ENCODE measurements around the gene CCRL2.

Gene CCRL2

GRCh38 chr3:46413951-46414350 lies 6.9 kb downstream of the CCRL2 start:
- H3K36me3 ChIP-seq (replicated peaks in 1 of 2; ENCODE audit: control insufficient read depth in 2 of 2, insufficient read depth in 2 of 2, low read length in 2 of 2), result no peaks in the 10 kb centered on the region
- no peaks in the 10 kb centered on the region for H3K27me3 ChIP-seq (ENCODE audit: control insufficient read depth in 3 of 3, insufficient read depth in 3 of 3, low read depth in 1 of 3, low read length in 3 of 3)
- no peak overlapping the region for H2AFZ ChIP-seq (ENCODE audit: low read length)
- H3K4me3 ChIP-seq (ENCODE audit: low read length in 2 of 2), result no peak overlapping the region
- no peaks in the 10 kb centered on the region for H3K4me1 ChIP-seq (ENCODE audit: control insufficient read depth in 2 of 2, insufficient read depth in 1 of 2, low read depth in 1 of 2, low read length in 2 of 2)
- no peak overlapping the region for H3K27ac ChIP-seq (replicated peaks; ENCODE audit: low read length)
- H2BK5ac ChIP-seq (ENCODE audit: low read length), result no peak overlapping the region
- no peak overlapping the region for H3K4me2 ChIP-seq (ENCODE audit: insufficient read depth, low read length, poor library complexity, severe bottlenecking)
- no peak overlapping the region for H2BK15ac ChIP-seq (ENCODE audit: low read length)
- H3K79me1 ChIP-seq (ENCODE audit: low read depth, low read length), result no peaks in the 10 kb centered on the region
- no peak overlapping the region for H4K91ac ChIP-seq (ENCODE audit: low read depth, low read length, poor library complexity)
- H3K18ac ChIP-seq (ENCODE audit: low read length), result no peak overlapping the region
- H2BK120ac ChIP-seq (ENCODE audit: low read depth, low read length), result no peak overlapping the region
- no peak overlapping the region for H4K8ac ChIP-seq (ENCODE audit: low read depth, low read length)
- H3K9me3 ChIP-seq (replicated peaks in 1 of 2; ENCODE audit: control insufficient read depth in 2 of 2, insufficient read depth in 1 of 2, low read depth in 1 of 2, low read length in 2 of 2), result no peaks in the 10 kb centered on the region
- WGBS, 2 donors (ENCODE audit: extremely low coverage in 2 of 2, insufficient read length in 2 of 2, insufficient replicate concordance in 1 of 2), result no CpG with 5 or more reads among the region's 5 CpGs
- no peak for DNase-seq (ENCODE audit: low spot score)
- H3K14ac ChIP-seq (ENCODE audit: low read length), result no peak overlapping the region
- no peak overlapping the region for H3K9ac ChIP-seq (ENCODE audit: low read depth, low read length, poor library complexity)
- no peak overlapping the region for H3K23ac ChIP-seq (ENCODE audit: low read depth, low read length, poor library complexity)
- H2AK5ac ChIP-seq (ENCODE audit: low read depth, low read length), result no peak overlapping the region
- no peak overlapping the region for H3K4ac ChIP-seq (ENCODE audit: low read length)
- H2BK12ac ChIP-seq (ENCODE audit: low read length), result no peak overlapping the region

GRCh38 chr3:46414739-46415138 lies 7.7 kb downstream of the CCRL2 start:
- H3K4me1 ChIP-seq (ENCODE audit: control insufficient read depth in 2 of 2, insufficient read depth in 1 of 2, low read depth in 1 of 2, low read length in 2 of 2), result no peaks in the 10 kb centered on the region
- no peak overlapping the region for H2BK5ac ChIP-seq (ENCODE audit: low read length)
- H2BK15ac ChIP-seq (ENCODE audit: low read length), result no peak overlapping the region
- no peak overlapping the region for H3K4me2 ChIP-seq (ENCODE audit: insufficient read depth, low read length, poor library complexity, severe bottlenecking)
- H3K4ac ChIP-seq (ENCODE audit: low read length), result no peak overlapping the region
- H3K9me3 ChIP-seq (replicated peaks in 1 of 2; ENCODE audit: control insufficient read depth in 2 of 2, insufficient read depth in 1 of 2, low read depth in 1 of 2, low read length in 2 of 2), result no peaks in the 10 kb centered on the region
- WGBS, 2 donors (ENCODE audit: extremely low coverage in 2 of 2, insufficient read length in 2 of 2, insufficient replicate concordance in 1 of 2), result no CpG with 5 or more reads among the region's 4 CpGs
- no peak overlapping the region for H2BK12ac ChIP-seq (ENCODE audit: low read length)
- no peak overlapping the region for H3K27ac ChIP-seq (replicated peaks; ENCODE audit: low read length)
- H3K18ac ChIP-seq (ENCODE audit: low read length), result no peak overlapping the region
- H4K91ac ChIP-seq (ENCODE audit: low read depth, low read length, poor library complexity), result no peak overlapping the region
- no peak for DNase-seq (ENCODE audit: low spot score)
- H3K23ac ChIP-seq (ENCODE audit: low read depth, low read length, poor library complexity), result no peak overlapping the region
- H4K8ac ChIP-seq (ENCODE audit: low read depth, low read length), result no peak overlapping the region
- no peaks in the 10 kb centered on the region for H3K79me1 ChIP-seq (ENCODE audit: low read depth, low read length)
- H3K4me3 ChIP-seq (ENCODE audit: low read length in 2 of 2), result no peak overlapping the region
- no peaks in the 10 kb centered on the region for H3K36me3 ChIP-seq (replicated peaks in 1 of 2; ENCODE audit: control insufficient read depth in 2 of 2, insufficient read depth in 2 of 2, low read length in 2 of 2)
- H2AK5ac ChIP-seq (ENCODE audit: low read depth, low read length), result no peak overlapping the region
- no peak overlapping the region for H2BK120ac ChIP-seq (ENCODE audit: low read depth, low read length)
- no peak overlapping the region for H3K14ac ChIP-seq (ENCODE audit: low read length)
- H2AFZ ChIP-seq (ENCODE audit: low read length), result no peak overlapping the region
- no peak overlapping the region for H3K9ac ChIP-seq (ENCODE audit: low read depth, low read length, poor library complexity)
- H3K27me3 ChIP-seq (ENCODE audit: control insufficient read depth in 3 of 3, insufficient read depth in 3 of 3, low read depth in 1 of 3, low read length in 3 of 3), result no peaks in the 10 kb centered on the region

- Histone ChIP-seq H2BK5ac (ENCODE audit: low read length) (no peak overlapping the region), H3K4ac (ENCODE audit: low read length) (no peak overlapping the region), H4K91ac (ENCODE audit: low read depth, low read length, poor library complexity) (no peak overlapping the region), H3K4me3 (ENCODE audit: low read length in 2 of 2) (no peak overlapping the region), H2AFZ (ENCODE audit: low read length) (no peak overlapping the region), H3K4me2 (ENCODE audit: insufficient read depth, low read length, poor library complexity, severe bottlenecking) (no peak overlapping the region), H3K18ac (ENCODE audit: low read length) (no peak overlapping the region), H3K36me3 (replicated peaks in 1 of 2; ENCODE audit: control insufficient read depth in 2 of 2, insufficient read depth in 2 of 2, low read length in 2 of 2) (no peaks in the 10 kb centered on the region), H2BK15ac (ENCODE audit: low read length) (no peak overlapping the region), H3K9me3 (replicated peaks in 1 of 2; ENCODE audit: control insufficient read depth in 2 of 2, insufficient read depth in 1 of 2, low read depth in 1 of 2, low read length in 2 of 2) (no peaks in the 10 kb centered on the region), H3K9ac (ENCODE audit: low read depth, low read length, poor library complexity) (no peak overlapping the region), H3K14ac (ENCODE audit: low read length) (no peak overlapping the region), H4K8ac (ENCODE audit: low read depth, low read length) (no peak overlapping the region), H3K27ac (replicated peaks; ENCODE audit: low read length) (no peak overlapping the region), H2AK5ac (ENCODE audit: low read depth, low read length) (no peak overlapping the region), H2BK120ac (ENCODE audit: low read depth, low read length) (no peak overlapping the region), H2BK12ac (ENCODE audit: low read length) (no peak overlapping the region), H3K4me1 (ENCODE audit: control insufficient read depth in 2 of 2, insufficient read depth in 1 of 2, low read depth in 1 of 2, low read length in 2 of 2) (no peaks in the 10 kb centered on the region), H3K23ac (ENCODE audit: low read depth, low read length, poor library complexity) (no peak overlapping the region), H3K27me3 (ENCODE audit: control insufficient read depth in 3 of 3, insufficient read depth in 3 of 3, low read depth in 1 of 3, low read length in 3 of 3) (no peaks in the 10 kb centered on the region), H3K79me1 (ENCODE audit: low read depth, low read length) (no peaks in the 10 kb centered on the region)
- no peak for DNase-seq (ENCODE audit: low spot score)
- WGBS, 2 donors (ENCODE audit: extremely low coverage in 2 of 2, insufficient read length in 2 of 2, insufficient replicate concordance in 1 of 2), result no CpG with 5 or more reads among the region's 10 CpGs
These were observed 9.2 kb downstream of the CCRL2 start for GRCh38 chr3:46416125-46416810.

GRCh38 chr3:46416811-46417510 lies 9.9 kb downstream of the CCRL2 start:
- Histone ChIP-seq H3K23ac (ENCODE audit: low read depth, low read length, poor library complexity) (no peak overlapping the region), H3K14ac (ENCODE audit: low read length) (no peak overlapping the region), H2BK120ac (ENCODE audit: low read depth, low read length) (no peak overlapping the region), H3K9ac (ENCODE audit: low read depth, low read length, poor library complexity) (no peak overlapping the region), H3K4me2 (ENCODE audit: insufficient read depth, low read length, poor library complexity, severe bottlenecking) (no peak overlapping the region), H3K4me3 (ENCODE audit: low read length in 2 of 2) (no peak overlapping the region), H4K8ac (ENCODE audit: low read depth, low read length) (no peak overlapping the region), H3K27me3 (ENCODE audit: control insufficient read depth in 3 of 3, insufficient read depth in 3 of 3, low read depth in 1 of 3, low read length in 3 of 3) (no peaks in the 10 kb centered on the region), H4K91ac (ENCODE audit: low read depth, low read length, poor library complexity) (no peak overlapping the region), H3K79me1 (ENCODE audit: low read depth, low read length) (no peaks in the 10 kb centered on the region), H2AK5ac (ENCODE audit: low read depth, low read length) (no peak overlapping the region), H3K4ac (ENCODE audit: low read length) (no peak overlapping the region), H3K18ac (ENCODE audit: low read length) (no peak overlapping the region), H3K9me3 (replicated peaks in 1 of 2; ENCODE audit: control insufficient read depth in 2 of 2, insufficient read depth in 1 of 2, low read depth in 1 of 2, low read length in 2 of 2) (no peaks in the 10 kb centered on the region), H2BK15ac (ENCODE audit: low read length) (no peak overlapping the region), H3K4me1 (ENCODE audit: control insufficient read depth in 2 of 2, insufficient read depth in 1 of 2, low read depth in 1 of 2, low read length in 2 of 2) (no peaks in the 10 kb centered on the region), H2BK5ac (ENCODE audit: low read length) (no peak overlapping the region), H2BK12ac (ENCODE audit: low read length) (no peak overlapping the region), H2AFZ (ENCODE audit: low read length) (no peak overlapping the region), H3K36me3 (replicated peaks in 1 of 2; ENCODE audit: control insufficient read depth in 2 of 2, insufficient read depth in 2 of 2, low read length in 2 of 2) (no peaks in the 10 kb centered on the region), H3K27ac (replicated peaks; ENCODE audit: low read length) (no peak overlapping the region)
- WGBS, 2 donors (ENCODE audit: extremely low coverage in 2 of 2, insufficient read length in 2 of 2, insufficient replicate concordance in 1 of 2), result no CpG with 5 or more reads among the region's 7 CpGs
- no peak for DNase-seq (ENCODE audit: low spot score)
